Measurements from ENCODE around the gene SLC38A6.

Gene SLC38A6

GRCh38 chr14:61101803-61102548 lies 120.9 kb downstream of the SLC38A6 start:
- H3K4me1 ChIP-seq (ENCODE audit: control extremely low read depth in 1 of 4, control insufficient read depth in 4 of 4, insufficient read depth in 4 of 4, low read length in 3 of 4): peaks cover 10 to 30% (median 22%) of the 10 kb centered on the region in 4 experiments
- ChIA-PET CTCF (no interaction called here), POLR2A (no interaction called here)
- 9% methylated on average over 2 of the region's 4 CpGs for WGBS (ENCODE audit: insufficient coverage)
- no peaks in the 10 kb centered on the region for H3K27me3 ChIP-seq (replicated peaks in 2 of 5; ENCODE audit: control insufficient read depth in 4 of 5, insufficient read depth in 5 of 5, low read length in 4 of 5)
- peaks cover 0 to 8% (median 0%) of the 10 kb centered on the region in 5 experiments for H3K9me3 ChIP-seq (ENCODE audit: control extremely low read depth in 1 of 5, control insufficient read depth in 4 of 5, insufficient read depth in 2 of 5, low read depth in 1 of 5, low read length in 4 of 5)
- H3K36me3 ChIP-seq (ENCODE audit: control insufficient read depth in 4 of 4, insufficient read depth in 4 of 4, low read length in 3 of 4): no peaks in the 10 kb centered on the region
- peak overlapping the region in 3 of 7 experiments; percentile 33 to 50 (median 41) for H3K4me3 ChIP-seq (ENCODE audit: control insufficient read depth in 1 of 7, extremely low read depth in 1 of 7, insufficient read depth in 4 of 7, low read depth in 2 of 7, low read length in 6 of 7)
- peak overlapping the region in 1 of 2 experiments; percentile 14 for H3K27ac ChIP-seq (ENCODE audit: insufficient read depth in 1 of 2, low read depth in 1 of 2, low read length in 2 of 2, poor library complexity in 1 of 2, severe bottlenecking in 2 of 2)
- DNase-seq: peak; percentile 29 to 84 (median 76)

Data from common myeloid progenitor, CD34-positive (primary cell).